Gastroesophageal sphincter (tissue), 3 donors: ENCODE data around the gene CMIP.

ENCODE experiments used
- EP300 ChIP-seq: sonication (generic); formaldehyde crosslinking; IDR thresholded peaks from one replicate; pipeline ENCODE4 v1.6.1; 2017; ENCODE audit warnings: antibody characterized with exemption, mild to moderate bottlenecking
- POLR2A ChIP-seq, 2 donors: fragments of 450-650 bp; IDR thresholded peaks; one replicate each; pipeline ENCODE4 v1.6.1; 2017; ENCODE audit warnings: antibody characterized with exemption in 2 of 2, mild to moderate bottlenecking in 2 of 2, moderate library complexity in 1 of 2
- POLR2AphosphoS5 ChIP-seq: sonication (generic); formaldehyde crosslinking; IDR thresholded peaks from one replicate; pipeline ENCODE4 v1.6.1; 2017; ENCODE audit warnings: antibody characterized with exemption
- TF ChIP-seq, protein P1 (sequence below), 4 experiments: fragments of 200-600 bp in 2 of 4; fragments of 450-650 bp in 2 of 4; sonication (generic) in 1 of 4; IDR thresholded peaks; one replicate each; pipeline ENCODE4 v1.5.1; 2017 to 2019; ENCODE audit warnings: antibody characterized with exemption in 4 of 4, mild to moderate bottlenecking in 2 of 4, moderate library complexity in 2 of 4

DNA sequence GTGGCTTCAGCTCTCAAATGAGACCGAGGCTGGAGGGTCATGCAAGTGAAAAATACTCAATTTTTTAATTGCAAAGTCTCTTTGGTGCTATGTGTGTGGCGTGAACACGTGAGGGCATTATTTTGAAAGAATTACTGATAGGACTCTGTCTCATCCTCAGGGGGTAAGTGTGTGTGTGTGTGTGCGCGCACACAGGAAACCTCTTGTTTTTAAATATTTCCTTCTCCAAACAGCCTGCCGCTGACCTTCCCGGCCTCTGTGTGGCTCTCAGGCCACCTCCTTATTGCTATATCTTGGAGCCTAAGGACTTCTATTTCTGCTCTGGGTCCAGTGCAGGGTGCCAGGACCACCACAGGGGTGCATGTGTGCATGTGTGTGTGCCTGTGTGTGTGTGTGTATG lies 99.7 kb downstream of the CMIP start:
- TF ChIP-seq, protein P1, sequence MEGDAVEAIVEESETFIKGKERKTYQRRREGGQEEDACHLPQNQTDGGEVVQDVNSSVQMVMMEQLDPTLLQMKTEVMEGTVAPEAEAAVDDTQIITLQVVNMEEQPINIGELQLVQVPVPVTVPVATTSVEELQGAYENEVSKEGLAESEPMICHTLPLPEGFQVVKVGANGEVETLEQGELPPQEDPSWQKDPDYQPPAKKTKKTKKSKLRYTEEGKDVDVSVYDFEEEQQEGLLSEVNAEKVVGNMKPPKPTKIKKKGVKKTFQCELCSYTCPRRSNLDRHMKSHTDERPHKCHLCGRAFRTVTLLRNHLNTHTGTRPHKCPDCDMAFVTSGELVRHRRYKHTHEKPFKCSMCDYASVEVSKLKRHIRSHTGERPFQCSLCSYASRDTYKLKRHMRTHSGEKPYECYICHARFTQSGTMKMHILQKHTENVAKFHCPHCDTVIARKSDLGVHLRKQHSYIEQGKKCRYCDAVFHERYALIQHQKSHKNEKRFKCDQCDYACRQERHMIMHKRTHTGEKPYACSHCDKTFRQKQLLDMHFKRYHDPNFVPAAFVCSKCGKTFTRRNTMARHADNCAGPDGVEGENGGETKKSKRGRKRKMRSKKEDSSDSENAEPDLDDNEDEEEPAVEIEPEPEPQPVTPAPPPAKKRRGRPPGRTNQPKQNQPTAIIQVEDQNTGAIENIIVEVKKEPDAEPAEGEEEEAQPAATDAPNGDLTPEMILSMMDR (IDR thresholded peaks at IDR 0.05), result no peak
- TF ChIP-seq POLR2AphosphoS5, result no peak
- no peak for TF ChIP-seq POLR2A (IDR thresholded peaks at IDR 0.05)
- no peak for TF ChIP-seq EP300
